MCF 10A (cell line): ENCODE measurements around the gene TMEM163. TPM values are rescaled to one million over a fixed set of nuclear protein-coding genes. Genes with fewer than 3 reads are reported as not detected.

Source experiments
- BruUV-seq: library from RNA; stranded (reverse); fragments of 400-500 nt; replicated peaks from 2 replicates; lab custom pipeline; 2021; lab: Mats Ljungman, UMichigan
- CTCF ChIA-PET: fragments of 300-600 bp; sonication (Branson Sonifier 250); formaldehyde crosslinking; extraction: SDS; loops from one replicate; lab custom pipeline; 2021; ENCODE audit warnings: antibody characterized with exemption, inconsistent platforms; lab: Yijun Ruan, JAX
- POLR2A ChIA-PET: fragments of 300-600, 350-650 bp; sonication (Branson Sonifier 250); formaldehyde crosslinking; extraction: SDS; loops from one replicate; lab custom pipeline; 2020; ENCODE audit warnings: antibody characterized with exemption, inconsistent platforms; lab: Yijun Ruan, JAX
- DNase-seq: peaks from one replicate; pipeline ENCODE4 v3.0.0-alpha.2; 2018; ENCODE audit not compliant: unreplicated experiment
- H3K27ac Mint-ChIP-seq: one replicate; pipeline ENCODE4 v1.8.0; 2022; ENCODE audit warnings: mild to moderate bottlenecking, low read depth, mixed read lengths; ENCODE audit not compliant: unreplicated experiment
- H3K27me3 Mint-ChIP-seq: one replicate; pipeline ENCODE4 v1.8.0; 2022; ENCODE audit warnings: mixed read lengths; ENCODE audit not compliant: insufficient read depth, unreplicated experiment
- H3K36me3 Mint-ChIP-seq: one replicate; pipeline ENCODE4 v1.8.0; 2022; ENCODE audit warnings: mild to moderate bottlenecking, moderate library complexity, mixed read lengths; ENCODE audit not compliant: insufficient read depth, unreplicated experiment
- H3K4me1 Mint-ChIP-seq: one replicate; pipeline ENCODE4 v1.8.0; 2022; ENCODE audit warnings: mixed read lengths; ENCODE audit not compliant: insufficient read depth, unreplicated experiment
- H3K4me3 Mint-ChIP-seq: one replicate; pipeline ENCODE4 v1.8.0; 2022; ENCODE audit warnings: mild to moderate bottlenecking, moderate library complexity, mixed read lengths; ENCODE audit not compliant: unreplicated experiment
- H3K9me3 Mint-ChIP-seq: one replicate; pipeline ENCODE4 v1.8.0; 2022; ENCODE audit warnings: mixed read lengths; ENCODE audit not compliant: unreplicated experiment
- CTCF ChIP-seq: fragments of 200-600 bp; IDR thresholded peaks from one replicate; pipeline ENCODE4 v1.8.0; 2022; ENCODE audit warnings: antibody characterized with exemption, mild to moderate bottlenecking; ENCODE audit not compliant: unreplicated experiment
- intact Hi-C: fragments of 100-400 bp; cut with micrococcal nuclease; formaldehyde crosslinking; loops from 2 replicates; pipeline ENCODE4 v1.14.1; 2022
- total RNA-seq: library from RNA; stranded (reverse); gene quantifications from 2 replicates; pipeline ENCODE4 v1.2.3, GENCODE V29; 2022

Gene TMEM163
- total RNA-seq, 1 experiment from 2014 or later = not detected

DNA sequence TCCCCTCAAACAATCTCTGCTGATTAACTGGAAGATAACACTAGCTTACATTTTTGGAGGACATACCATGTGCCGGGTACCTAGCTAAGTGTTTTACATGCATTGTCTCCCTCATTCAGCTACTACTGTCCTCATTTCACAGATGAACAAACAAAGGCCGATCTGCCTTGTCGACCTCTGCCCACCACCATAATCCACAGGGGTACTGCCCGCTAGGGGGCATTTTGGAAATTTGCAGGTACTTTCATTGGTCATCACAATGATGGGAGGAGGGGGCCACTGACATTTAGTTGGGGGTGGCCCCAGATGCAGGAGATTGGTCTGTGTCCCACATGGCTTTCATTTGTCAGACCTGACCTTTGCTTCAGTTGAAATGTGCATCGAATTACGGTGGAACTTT is 3.9 kb upstream of the TMEM163 start:
- no peaks in the 10 kb centered on the region for H3K9me3 Mint-ChIP-seq
- no peak overlapping the region for H3K4me3 Mint-ChIP-seq
- DNase-seq = no peak
- no TSS peak for BruUV-seq
- no peaks in the 10 kb centered on the region for H3K4me1 Mint-ChIP-seq
- intact Hi-C loops = loop anchor here (10.0 kb wide), 1 partner anchor 172 kb away; no protein-coding TSS in a partner anchor
- H3K27me3 Mint-ChIP-seq = peaks cover 35% of the 10 kb centered on the region
- H3K36me3 Mint-ChIP-seq = no peaks in the 10 kb centered on the region
- no peak for TF ChIP-seq CTCF
- CTCF ChIA-PET = no interaction called here
- no peak overlapping the region for H3K27ac Mint-ChIP-seq
- POLR2A ChIA-PET = no interaction called here

- Mint-ChIP-seq H3K9me3 (no peaks in the 10 kb centered on the region), H3K27me3 (peaks cover 46% of the 10 kb centered on the region), H3K4me3 (no peak overlapping the region), H3K4me1 (no peaks in the 10 kb centered on the region), H3K27ac (no peak overlapping the region), H3K36me3 (no peaks in the 10 kb centered on the region)
- POLR2A ChIA-PET = no interaction called here
- CTCF ChIA-PET = no interaction called here
- no TSS peak for BruUV-seq
- intact Hi-C loops = loop anchor here (10.0 kb wide), 1 partner anchor 173 kb away; no protein-coding TSS in a partner anchor
- no peak for DNase-seq
- no peak for TF ChIP-seq CTCF
Measured at GRCh38 chr2:134721596-134721995, 2.8 kb upstream of the TMEM163 start.

- ChIA-PET CTCF (interaction anchor here (0.6 kb wide), 2 partner anchors 127 to 515 kb away, joined by 3 to 4 read pairs; no protein-coding TSS in a partner anchor), POLR2A (no interaction called here)
- H3K4me1 Mint-ChIP-seq = no peaks in the 10 kb centered on the region
- H3K9me3 Mint-ChIP-seq = no peaks in the 10 kb centered on the region
- peak overlapping the region; percentile 39 for H3K4me3 Mint-ChIP-seq
- no peak overlapping the region for H3K27ac Mint-ChIP-seq
- no peak for TF ChIP-seq CTCF
- H3K27me3 Mint-ChIP-seq = peaks cover 51% of the 10 kb centered on the region
- BruUV-seq = no TSS peak
- intact Hi-C loops = no loop called here
- no peaks in the 10 kb centered on the region for H3K36me3 Mint-ChIP-seq
- DNase-seq = no peak
Measured at GRCh38 chr2:134718023-134718816, 580 bp downstream of the TMEM163 start.

- Mint-ChIP-seq H3K9me3 (no peaks in the 10 kb centered on the region), H3K4me1 (no peaks in the 10 kb centered on the region), H3K27me3 (peaks cover 51% of the 10 kb centered on the region), H3K27ac (no peak overlapping the region), H3K36me3 (no peaks in the 10 kb centered on the region), H3K4me3 (peak overlapping the region; percentile 39)
- intact Hi-C loops = no loop called here
- ChIA-PET CTCF (interaction anchor here (0.6 kb wide), 2 partner anchors 128 to 515 kb away, joined by 3 to 4 read pairs; no protein-coding TSS in a partner anchor), POLR2A (no interaction called here)
- no peak for TF ChIP-seq CTCF
- BruUV-seq = no TSS peak
- DNase-seq = no peak
Measured at GRCh38 chr2:134717286-134718022, 1.3 kb downstream of the TMEM163 start.
